ENCODE measurements around the gene ITPRID1. TPM values are rescaled to one million over a fixed set of nuclear protein-coding genes. Genes with fewer than 3 reads are reported as not detected.

ITPRID1 gene
- total and polyA plus RNA-seq, 2 experiments from 2014 or later, result not detected

GRCh38 chr7:31602041-31602625 lies 88.2 kb downstream of the ITPRID1 start:
- Histone ChIP-seq H3F3A (ENCODE audit: insufficient read depth) (no peaks in the 10 kb centered on the region), H3K36me3 (ENCODE audit: low read depth) (no peaks in the 10 kb centered on the region), H3K27ac (no peak overlapping the region), H3K9me3 (ENCODE audit: low read depth) (peaks cover 3% of the 10 kb centered on the region), H2AFZ (no peak overlapping the region), H3K4me3 (no peak overlapping the region), H3K4me1 (ENCODE audit: insufficient read depth) (no peaks in the 10 kb centered on the region), H3K9ac (no peak overlapping the region), H3K9me2 (ENCODE audit: insufficient read depth) (no peaks in the 10 kb centered on the region), H3K79me2 (ENCODE audit: insufficient read depth) (no peaks in the 10 kb centered on the region), H3K4me2 (ENCODE audit: unreplicated experiment) (no peak overlapping the region), H3K27me3 (replicated peaks; ENCODE audit: insufficient read depth) (no peaks in the 10 kb centered on the region), H4K20me1 (ENCODE audit: insufficient read depth) (no peaks in the 10 kb centered on the region)
- 2 to 4% methylated on average over 5 of the region's 5 CpGs for WGBS, 2 experiments (ENCODE audit: low coverage in 1 of 2, low lambda C conversion rate in 2 of 2, missing lambda C conversion rate in 2 of 2)
- in situ Hi-C loops (cut with MboI), result no loop called here
- DNase-seq, result no peak
- TF ChIP-seq EZH2phosphoT487 (IDR thresholded peaks at IDR 0.05; ENCODE audit: insufficient read depth, low read depth), result no peak

DNA sequence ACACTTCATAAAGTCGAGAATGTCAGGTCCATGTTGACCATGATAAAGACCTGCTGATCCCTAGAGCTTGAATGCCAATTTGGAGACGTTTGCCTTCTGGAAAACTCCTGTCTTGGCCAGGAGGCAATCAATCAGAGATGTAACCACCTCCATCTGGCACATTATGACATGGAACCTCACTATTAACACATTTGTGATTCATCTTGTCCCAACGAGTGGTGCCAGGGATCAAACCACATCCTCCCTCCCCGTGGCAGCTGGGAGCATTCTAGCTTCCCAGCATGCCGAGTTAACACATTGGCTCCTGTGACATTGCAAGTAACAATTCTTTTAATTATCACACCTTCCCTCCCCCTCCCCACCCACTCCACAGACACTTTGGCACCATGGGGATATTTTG lies 89.2 kb downstream of the ITPRID1 start:
- Histone ChIP-seq H3K4me2 (ENCODE audit: unreplicated experiment) (no peak overlapping the region), H2AFZ (no peak overlapping the region), H4K20me1 (ENCODE audit: insufficient read depth) (no peaks in the 10 kb centered on the region), H3K27ac (no peak overlapping the region), H3K4me1 (ENCODE audit: insufficient read depth) (no peaks in the 10 kb centered on the region), H3K9me2 (ENCODE audit: insufficient read depth) (no peaks in the 10 kb centered on the region), H3K9ac (no peak overlapping the region), H3K36me3 (ENCODE audit: low read depth) (no peaks in the 10 kb centered on the region), H3F3A (ENCODE audit: insufficient read depth) (no peaks in the 10 kb centered on the region), H3K4me3 (no peak overlapping the region), H3K27me3 (replicated peaks; ENCODE audit: insufficient read depth) (no peaks in the 10 kb centered on the region), H3K9me3 (ENCODE audit: low read depth) (no peaks in the 10 kb centered on the region), H3K79me2 (ENCODE audit: insufficient read depth) (no peaks in the 10 kb centered on the region)
- peak; percentile 16 for DNase-seq
- in situ Hi-C loops (cut with MboI), result no loop called here
- 0 to 2% methylated on average over 5 of the region's 5 CpGs for WGBS, 2 experiments (ENCODE audit: low coverage in 1 of 2, low lambda C conversion rate in 2 of 2, missing lambda C conversion rate in 2 of 2)
- TF ChIP-seq EZH2 (IDR thresholded peaks at IDR 0.05; ENCODE audit: insufficient read depth, poor library complexity, severe bottlenecking) (no peak), EZH2phosphoT487 (IDR thresholded peaks at IDR 0.05; ENCODE audit: insufficient read depth, low read depth) (no peak)

DNA sequence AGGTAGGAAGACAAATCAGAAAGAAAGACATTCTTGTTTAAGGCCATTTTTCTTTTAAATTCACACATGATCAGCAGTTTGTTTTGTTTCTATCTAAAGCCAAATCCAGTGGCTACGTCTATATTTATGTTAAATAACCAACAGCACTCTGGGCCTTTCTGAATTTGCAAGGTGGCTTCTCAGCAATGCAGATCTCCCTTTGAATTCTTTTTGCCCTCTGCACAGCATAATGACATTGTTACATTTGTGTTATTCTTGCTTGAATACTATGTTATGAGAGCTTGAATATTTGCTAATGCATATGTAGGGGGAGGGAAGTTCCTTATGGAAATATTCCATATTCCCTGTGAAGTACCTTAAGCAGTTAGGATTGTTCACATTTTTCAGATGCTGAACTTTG lies 99.7 kb downstream of the ITPRID1 start:
- in situ Hi-C loops (cut with MboI), result no loop called here

DNA sequence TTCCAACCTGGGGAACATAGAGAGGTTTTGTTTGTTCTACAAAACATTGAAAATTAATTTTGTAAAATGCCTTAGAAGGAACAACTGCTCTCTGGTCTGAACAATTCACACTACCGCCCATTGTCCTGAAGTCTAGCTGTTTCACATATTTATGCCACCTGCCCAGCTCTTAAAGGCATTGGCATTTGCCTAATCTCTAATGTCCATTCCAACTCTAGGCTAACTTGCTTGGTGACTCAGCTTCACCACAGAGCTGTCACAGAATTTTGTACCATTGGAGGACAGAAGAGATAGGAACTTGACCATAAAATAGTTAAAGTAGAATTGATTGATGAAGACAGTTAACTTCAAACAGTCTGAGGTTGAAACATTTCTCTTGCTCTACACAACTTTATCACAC lies 119.6 kb downstream of the ITPRID1 start:
- H3K36me3 ChIP-seq (ENCODE audit: low read depth), result no peaks in the 10 kb centered on the region
- 0% methylated on average over 1 of the region's 1 CpG for WGBS, 2 experiments (ENCODE audit: low coverage in 1 of 2, low lambda C conversion rate in 2 of 2, missing lambda C conversion rate in 2 of 2)
- H3K27me3 ChIP-seq (replicated peaks; ENCODE audit: insufficient read depth), result no peaks in the 10 kb centered on the region; the same call in 1 of the 2 replicates
- H3K9me2 ChIP-seq (ENCODE audit: insufficient read depth), result no peaks in the 10 kb centered on the region
- no peaks in the 10 kb centered on the region for H3F3A ChIP-seq (ENCODE audit: insufficient read depth)
- no peaks in the 10 kb centered on the region for H4K20me1 ChIP-seq (ENCODE audit: insufficient read depth)
- no peaks in the 10 kb centered on the region for H3K4me1 ChIP-seq (ENCODE audit: insufficient read depth)
- TF ChIP-seq EZH2phosphoT487 (IDR thresholded peaks at IDR 0.05; ENCODE audit: insufficient read depth, low read depth) (no peak), EZH2 (IDR thresholded peaks at IDR 0.05; ENCODE audit: insufficient read depth, poor library complexity, severe bottlenecking) (no peak)
- no peak overlapping the region for H2AFZ ChIP-seq
- H3K4me3 ChIP-seq, result no peak overlapping the region
- no peak overlapping the region for H3K9ac ChIP-seq
- in situ Hi-C loops (cut with MboI), result no loop called here
- no peaks in the 10 kb centered on the region for H3K9me3 ChIP-seq (ENCODE audit: low read depth)
- H3K27ac ChIP-seq, result no peak overlapping the region
- no peaks in the 10 kb centered on the region for H3K79me2 ChIP-seq (ENCODE audit: insufficient read depth)
- H3K4me2 ChIP-seq (ENCODE audit: unreplicated experiment), result no peak overlapping the region
- peak; percentile 5 for DNase-seq

More for the DNA sequence above, 99.7 kb downstream of the ITPRID1 start:
- Histone ChIP-seq H3K9me2 (ENCODE audit: insufficient read depth) (no peaks in the 10 kb centered on the region), H4K20me1 (ENCODE audit: insufficient read depth) (no peaks in the 10 kb centered on the region), H3K79me2 (ENCODE audit: insufficient read depth) (no peaks in the 10 kb centered on the region), H3K4me1 (ENCODE audit: insufficient read depth) (no peaks in the 10 kb centered on the region), H3K4me3 (no peak overlapping the region), H3K36me3 (ENCODE audit: low read depth) (no peaks in the 10 kb centered on the region), H3K9me3 (ENCODE audit: low read depth) (no peaks in the 10 kb centered on the region), H3K9ac (no peak overlapping the region), H3K4me2 (ENCODE audit: unreplicated experiment) (no peak overlapping the region), H2AFZ (no peak overlapping the region), H3F3A (ENCODE audit: insufficient read depth) (no peaks in the 10 kb centered on the region), H3K27me3 (replicated peaks; ENCODE audit: insufficient read depth) (no peaks in the 10 kb centered on the region), H3K27ac (no peak overlapping the region)
- WGBS, 2 experiments (ENCODE audit: low coverage in 1 of 2, low lambda C conversion rate in 2 of 2, missing lambda C conversion rate in 2 of 2), result 0 to 24% methylated on average over 1 of the region's 1 CpG
- TF ChIP-seq EZH2 (IDR thresholded peaks at IDR 0.05; ENCODE audit: insufficient read depth, poor library complexity, severe bottlenecking) (no peak), EZH2phosphoT487 (IDR thresholded peaks at IDR 0.05; ENCODE audit: insufficient read depth, low read depth) (no peak)
- DNase-seq, result no peak

Data from GM23248 (cell line).